Neural cell (in vitro differentiated cells): ENCODE results near the gene RAB3A. TPM values are rescaled to one million over a fixed set of nuclear protein-coding genes. Genes with fewer than 3 reads are reported as not detected.

ENCODE experiments used
- H2AFZ ChIP-seq: fragments of 200-600, 300-800 bp; sonication (generic), shearing (Covaris generic); 2 replicates; pipeline ENCODE4 v1.6.0; 2014; ENCODE audit warnings: low read depth, mild to moderate bottlenecking, antibody characterized with exemption, low read length, moderate library complexity
- H3F3A ChIP-seq: fragments of 200-600 bp; shearing (Covaris generic); 2 replicates; pipeline ENCODE4 v1.6.1; 2016; ENCODE audit warnings: mild to moderate bottlenecking, moderate library complexity, mixed read lengths, antibody characterized with exemption, low read length; ENCODE audit not compliant: insufficient read depth, poor library complexity, severe bottlenecking
- H3K27ac ChIP-seq: fragments of 200-600, 300-800 bp; sonication (generic), shearing (Covaris generic); 2 replicates; pipeline ENCODE4 v1.5.1; 2014; ENCODE audit warnings: mild to moderate bottlenecking, low read length, moderate library complexity
- H3K27me3 ChIP-seq: fragments of 300-800, 200-600 bp; sonication (generic), shearing (Covaris generic); 2 replicates; pipeline ENCODE4 v1.6.0; 2014; ENCODE audit warnings: mild to moderate bottlenecking, low read depth, low read length, moderate library complexity; ENCODE audit not compliant: insufficient read depth
- H3K36me3 ChIP-seq: fragments of 300-800, 200-600 bp; sonication (generic), shearing (Covaris generic); 2 replicates; pipeline ENCODE4 v1.5.1; 2014; ENCODE audit warnings: mild to moderate bottlenecking, antibody characterized with exemption, low read length, moderate library complexity; ENCODE audit not compliant: insufficient read depth
- H3K4me2 ChIP-seq: fragments of 300-800, 200-600 bp; sonication (generic), shearing (Covaris generic); 2 replicates; pipeline ENCODE4 v1.6.0; 2014; ENCODE audit warnings: mild to moderate bottlenecking, low read length
- H3K4me3 ChIP-seq: fragments of 300-800, 200-600 bp; sonication (generic), shearing (Covaris generic); 2 replicates; pipeline ENCODE4 v1.5.1; 2014; ENCODE audit warnings: mild to moderate bottlenecking, low read length, moderate library complexity
- H3K79me2 ChIP-seq: fragments of 200-600 bp; shearing (Covaris generic); replicated peaks from 2 replicates; pipeline ENCODE4 v1.6.0; 2014; ENCODE audit warnings: mild to moderate bottlenecking, low read length, moderate library complexity; ENCODE audit not compliant: insufficient read depth
- H3K9ac ChIP-seq: fragments of 300-800, 200-600 bp; sonication (generic), shearing (Covaris generic); 2 replicates; pipeline ENCODE4 v1.6.1; 2016; ENCODE audit warnings: mild to moderate bottlenecking, low read length, mixed read lengths
- H3K9me2 ChIP-seq: fragments of 200-600 bp; shearing (Covaris generic); 2 replicates; pipeline ENCODE4 v1.6.1; 2016; ENCODE audit warnings: mild to moderate bottlenecking, low read length, mixed read lengths; ENCODE audit not compliant: insufficient read depth
- H3K9me3 ChIP-seq: fragments of 200-600, 300-800 bp; sonication (generic), shearing (Covaris generic); 2 replicates; pipeline ENCODE4 v1.6.1; 2016; ENCODE audit warnings: mild to moderate bottlenecking, mixed run types, low read length, moderate library complexity, mixed read lengths
- H4K20me1 ChIP-seq: fragments of 200-600 bp; shearing (Covaris generic); 2 replicates; pipeline ENCODE4 v1.6.1; 2016; ENCODE audit warnings: mild to moderate bottlenecking, mixed run types; ENCODE audit not compliant: insufficient read depth
- CTCF ChIP-seq: fragments of 450-650 bp; IDR thresholded peaks from 2 replicates; pipeline ENCODE4 v1.5.1; 2014; ENCODE audit warnings: antibody characterized with exemption, mild to moderate bottlenecking, moderate library complexity; ENCODE audit not compliant: poor library complexity, severe bottlenecking
- EP300 ChIP-seq: fragments of 450-650 bp; conservative IDR thresholded peaks from 2 replicates; pipeline ENCODE4 v1.6.1; 2014; ENCODE audit warnings: antibody characterized with exemption, mild to moderate bottlenecking, moderate library complexity; ENCODE audit not compliant: poor library complexity, severe bottlenecking
- EZH2 ChIP-seq: fragments of 200-600, 300-800 bp; shearing (Covaris generic), sonication (generic); IDR thresholded peaks from 2 replicates; pipeline ENCODE4 v1.6.1; 2014; ENCODE audit warnings: antibody characterized with exemption, low read length, borderline replicate concordance, mild to moderate bottlenecking; ENCODE audit not compliant: insufficient read depth, poor library complexity, severe bottlenecking
- MXI1 ChIP-seq: fragments of 450-650 bp; conservative IDR thresholded peaks from 2 replicates; pipeline ENCODE4 v1.6.1; 2014; ENCODE audit warnings: antibody characterized with exemption, mild to moderate bottlenecking; ENCODE audit not compliant: poor library complexity, severe bottlenecking
- POLR2AphosphoS5 ChIP-seq: IDR thresholded peaks from 2 replicates; pipeline ENCODE4 v1.6.1; 2012
- RAD21 ChIP-seq: fragments of 450-650 bp; conservative IDR thresholded peaks from 2 replicates; pipeline ENCODE4 v1.6.1; 2014; ENCODE audit warnings: antibody characterized with exemption, mild to moderate bottlenecking, moderate library complexity
- REST ChIP-seq: IDR thresholded peaks from 2 replicates; pipeline ENCODE4 v1.6.1; 2012; ENCODE audit warnings: borderline replicate concordance
- SMC3 ChIP-seq: fragments of 450-650 bp; conservative IDR thresholded peaks from 2 replicates; pipeline ENCODE4 v1.6.1; 2014; ENCODE audit warnings: antibody characterized with exemption, mild to moderate bottlenecking, moderate library complexity; ENCODE audit not compliant: poor library complexity
- TAF1 ChIP-seq: IDR thresholded peaks from 2 replicates; pipeline ENCODE4 v1.6.1; 2012; ENCODE audit warnings: low read depth
- polyA plus RNA-seq: library from polyadenylated mRNA; depleted of rRNA; stranded (reverse); fragments of >200 nt; gene quantifications from 2 replicates; pipeline ENCODE4 v1.2.3, GENCODE V29; 2014

The RAB3A gene
- polyA plus RNA-seq, 1 donor from 2014 or later = 32.3 TPM

GRCh38 chr19:18179957-18180356 is 23.9 kb downstream of the RAB3A start:
- no peaks in the 10 kb centered on the region for H3K9me2 ChIP-seq
- H3K36me3 ChIP-seq = no peaks in the 10 kb centered on the region
- H3F3A ChIP-seq = no peaks in the 10 kb centered on the region
- no peak overlapping the region for H3K4me3 ChIP-seq
- H2AFZ ChIP-seq = no peak overlapping the region
- H3K79me2 ChIP-seq = no peaks in the 10 kb centered on the region
- no peaks in the 10 kb centered on the region for H3K9me3 ChIP-seq
- no peak overlapping the region for H3K27ac ChIP-seq
- TF ChIP-seq POLR2AphosphoS5 = no peak
- TF ChIP-seq TAF1 = no peak
- TF ChIP-seq MXI1 = no peak
- TF ChIP-seq RAD21 = no peak
- no peak for TF ChIP-seq SMC3
- no peak for TF ChIP-seq EP300
- TF ChIP-seq REST = no peak
- no peak for TF ChIP-seq CTCF
- TF ChIP-seq EZH2 = no peak
- no peak overlapping the region for H3K9ac ChIP-seq
- no peak overlapping the region for H3K4me2 ChIP-seq
- no peaks in the 10 kb centered on the region for H4K20me1 ChIP-seq
- H3K27me3 ChIP-seq = peaks cover 7% of the 10 kb centered on the region

- H2AFZ ChIP-seq = no peak overlapping the region
- H3K9me3 ChIP-seq = no peaks in the 10 kb centered on the region
- H3K4me3 ChIP-seq = no peak overlapping the region
- H3K9me2 ChIP-seq = no peaks in the 10 kb centered on the region
- H3K27ac ChIP-seq = no peak overlapping the region
- no peaks in the 10 kb centered on the region for H4K20me1 ChIP-seq
- H3K79me2 ChIP-seq = no peaks in the 10 kb centered on the region
- no peak overlapping the region for H3K9ac ChIP-seq
- H3K4me2 ChIP-seq = no peak overlapping the region
- H3F3A ChIP-seq = no peaks in the 10 kb centered on the region
- peaks cover 24% of the 10 kb centered on the region for H3K27me3 ChIP-seq
- TF ChIP-seq EZH2 = no peak
- no peak for TF ChIP-seq POLR2AphosphoS5
- TF ChIP-seq EP300 = no peak
- TF ChIP-seq RAD21 = no peak
- no peak for TF ChIP-seq CTCF
- TF ChIP-seq MXI1 = no peak
- TF ChIP-seq REST = no peak
- no peak for TF ChIP-seq TAF1
- TF ChIP-seq SMC3 = no peak
- H3K36me3 ChIP-seq = no peaks in the 10 kb centered on the region
Observed at GRCh38 chr19:18176367-18177310, 27.2 kb downstream of the RAB3A start.
